Posterior cingulate gyrus (tissue), 11 donors: ENCODE results near the gene C11orf98.
A peak's percentile ranks its signal among the peaks of the same experiment; 100 is the strongest.
"Not testable (repeated sequence)": the region's sequence is repeated elsewhere in the genome, so short reads cannot be mapped to it uniquely, and the experiment has no call there.

ENCODE experiments used
- DNase-seq, 10 donors: peaks; one replicate each; pipeline versions ENCODE4 v3.0.0 to v3.0.0-alpha.2; 2020 to 2021; ENCODE audit warnings: mixed read lengths in 3 of 10
- intact Hi-C: fragments of 100-400 bp; cut with DNase I; formaldehyde crosslinking; loops from one replicate; pipeline ENCODE4 v1.15.1; 2023

The C11orf98 gene

DNA sequence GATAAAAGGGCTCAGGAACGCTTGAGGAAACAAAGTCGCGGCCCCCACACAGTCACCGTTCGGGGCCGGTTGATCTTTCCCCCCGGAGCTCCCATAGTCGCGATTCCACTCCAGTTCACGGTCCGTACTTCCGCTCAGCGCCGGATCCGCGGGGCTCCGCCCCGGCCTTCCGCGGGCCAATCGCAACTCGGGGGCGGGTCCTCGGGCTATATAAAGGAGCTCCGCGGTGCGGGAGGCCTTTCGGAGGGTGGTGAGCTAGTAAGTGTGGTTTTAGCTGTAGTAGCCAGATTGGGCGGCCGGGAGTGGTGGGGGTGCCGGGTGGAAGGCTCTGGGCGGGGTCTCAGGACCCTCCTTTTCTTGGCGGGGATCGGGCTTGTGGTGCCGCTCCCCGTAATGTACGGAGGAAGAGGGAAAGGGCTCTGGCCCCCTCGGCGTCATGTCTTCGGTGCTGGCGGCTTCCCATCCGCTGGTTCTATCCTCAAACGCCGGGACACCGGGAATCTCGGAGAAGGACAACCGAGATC lies at the start of gene C11orf98, which contains the start of gene CSKMT:
C11orf98 (minus strand) TSS at position 136 of the 524 bp plus-strand sequence; CDS start at position 95, 41 bp downstream.
CSKMT (plus strand) TSS at position 238 of the 524 bp plus-strand sequence. CDS start 568 bp downstream, outside the sequence.
- intact Hi-C loops, result no loop called here
- peak; percentile 95 to 100 (median 97) for DNase-seq

- DNase-seq, result no peak
- intact Hi-C loops, result no loop called here
Measured at GRCh38 chr11:62713343-62713742, 48.3 kb upstream of the C11orf98 start.

GRCh38 chr11:62712861-62713260 lies 47.9 kb upstream of the C11orf98 start:
- intact Hi-C loops, result no loop called here

GRCh38 chr11:62712276-62712812 lies 47.3 kb upstream of the C11orf98 start:
- intact Hi-C loops, result no loop called here
- DNase-seq, result peak in 1 of 10 donors; percentile 26

More at GRCh38 chr11:62712861-62713260, 47.9 kb upstream of the C11orf98 start:
- DNase-seq, result no peak

DNA sequence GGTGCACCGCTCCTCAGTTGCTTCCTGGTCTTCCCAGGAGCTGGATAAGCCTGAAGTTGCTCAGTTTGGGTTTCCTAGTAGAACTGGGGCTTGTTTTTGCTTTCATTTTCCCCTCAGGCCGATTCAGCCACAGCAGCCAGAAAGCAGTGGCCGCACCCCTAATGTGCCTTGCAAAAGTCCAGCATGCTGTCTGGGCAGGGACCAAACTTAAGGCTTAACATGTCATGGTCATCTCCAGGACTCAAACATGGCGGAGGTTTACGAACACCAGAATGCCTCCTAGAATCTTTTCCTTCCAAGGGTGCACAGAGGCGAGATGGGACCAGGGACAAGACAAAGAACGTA lies 45.0 kb upstream of the C11orf98 start:
- DNase-seq, result no peak
- intact Hi-C loops, result no loop called here

- peak; percentile 94 to 99 (median 96) for DNase-seq
- intact Hi-C loops, result loop anchor here (2.0 to 10.0 kb wide), 2 partner anchors 17 to 115 kb away; partner anchors contain the start of genes HNRNPUL2 and TUT1
Measured at GRCh38 chr11:62709247-62710000, 44.4 kb upstream of the C11orf98 start.

GRCh38 chr11:62708793-62709192 lies 43.8 kb upstream of the C11orf98 start:
- DNase-seq, result peak in 1 of 10 donors; percentile 64
- intact Hi-C loops, result loop anchor here (2.0 to 10.0 kb wide), 2 partner anchors 18 to 114 kb away; partner anchors contain the start of genes HNRNPUL2 and TUT1

GRCh38 chr11:62708392-62708791 lies 43.4 kb upstream of the C11orf98 start:
- peak in 1 of 10 donors; percentile 64 for DNase-seq
- intact Hi-C loops, result loop anchor here (2.0 to 10.0 kb wide), 2 partner anchors 18 to 114 kb away; partner anchors contain the start of genes HNRNPUL2 and TUT1

DNA sequence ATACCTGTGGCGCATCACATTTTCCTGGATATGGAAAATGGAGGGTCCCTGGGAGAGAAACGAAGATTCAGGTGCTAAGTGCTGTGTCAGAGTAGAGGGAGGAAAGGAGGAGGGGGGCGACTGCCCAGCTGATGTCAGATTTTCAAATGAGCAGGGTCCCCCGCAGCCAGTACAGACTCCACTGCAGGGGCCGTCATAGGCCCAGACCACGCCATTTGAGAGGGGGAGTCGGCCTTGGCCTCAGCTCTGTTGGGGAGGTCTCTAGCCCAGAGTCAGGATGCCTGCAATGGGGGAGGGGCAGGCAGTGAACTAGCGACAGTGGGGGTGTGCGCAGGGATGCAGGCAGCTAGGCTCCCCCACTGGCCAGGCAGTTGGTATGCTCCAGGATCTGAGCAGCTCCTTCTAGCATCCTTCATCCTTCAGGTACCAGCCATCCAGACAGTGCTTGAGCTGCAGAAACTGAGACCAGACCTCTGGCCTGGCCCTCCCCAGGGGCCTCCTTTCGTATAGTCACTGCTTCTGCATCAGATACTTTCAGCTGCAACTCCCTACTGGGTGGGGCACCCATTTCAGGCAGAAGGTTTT lies 42.4 kb upstream of the C11orf98 start, which contains the start of the genes BSCL2 and GNG3:
BSCL2 (minus strand) TSS at position 148 of the 585 bp plus-strand sequence. CDS start 229 bp downstream, outside the sequence.
GNG3 (plus strand) TSS at position 400 of the 585 bp plus-strand sequence. CDS start 620 bp downstream, outside the sequence.
- DNase-seq, result peak; percentile 62 to 99 (median 95)
- intact Hi-C loops, result loop anchor here (10.0 kb wide), 1 partner anchor 113 kb away; the partner anchor contains the start of gene TUT1

- intact Hi-C loops, result loop anchor here (10.0 kb wide), 1 partner anchor 112 kb away; the partner anchor contains the start of gene TUT1
- no peak for DNase-seq
Measured at GRCh38 chr11:62706850-62707247, 41.8 kb upstream of the C11orf98 start.

- intact Hi-C loops, result loop anchor here (10.0 kb wide), 1 partner anchor 111 kb away; the partner anchor contains the start of gene TUT1
- peak; percentile 91 to 99 (median 96) for DNase-seq
Measured at GRCh38 chr11:62705880-62706849, 41.2 kb upstream of the C11orf98 start.

- intact Hi-C loops, result loop anchor here (10.0 kb wide), 1 partner anchor 111 kb away; the partner anchor contains the start of gene TUT1
- DNase-seq, result peak in 1 of 10 donors; percentile 74
Measured at GRCh38 chr11:62705413-62705812, 40.4 kb upstream of the C11orf98 start.

GRCh38 chr11:62703921-62704320 lies 38.9 kb upstream of the C11orf98 start:
- intact Hi-C loops, result loop anchor here (10.0 kb wide), 1 partner anchor 109 kb away; the partner anchor contains the start of gene TUT1
- DNase-seq, result peak in 1 of 10 donors; percentile 12

DNA sequence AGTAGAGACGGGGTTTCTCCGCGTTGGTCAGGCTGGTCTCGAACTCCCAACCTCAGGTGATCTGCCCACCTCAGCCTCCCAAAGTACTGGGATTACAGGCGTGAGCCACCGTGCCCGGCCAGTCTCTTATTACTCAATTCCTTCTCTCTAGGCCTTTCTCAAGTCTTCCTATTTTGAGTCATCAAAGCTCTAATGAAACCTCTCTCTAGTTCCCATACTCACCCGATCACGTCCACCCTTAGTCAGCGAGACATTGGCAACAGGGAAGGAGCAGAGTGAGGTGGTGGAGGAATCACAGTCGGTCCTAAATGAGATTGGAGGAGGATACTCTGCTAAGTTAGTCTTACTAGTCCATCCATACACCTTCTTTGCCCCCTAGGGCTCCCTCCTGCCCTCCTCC lies 37.2 kb upstream of the C11orf98 start:
- intact Hi-C loops, result loop anchor here (10.0 kb wide), 1 partner anchor 107 kb away; the partner anchor contains the start of gene TUT1
- peak in 1 of 10 donors; percentile 19 for DNase-seq

DNA sequence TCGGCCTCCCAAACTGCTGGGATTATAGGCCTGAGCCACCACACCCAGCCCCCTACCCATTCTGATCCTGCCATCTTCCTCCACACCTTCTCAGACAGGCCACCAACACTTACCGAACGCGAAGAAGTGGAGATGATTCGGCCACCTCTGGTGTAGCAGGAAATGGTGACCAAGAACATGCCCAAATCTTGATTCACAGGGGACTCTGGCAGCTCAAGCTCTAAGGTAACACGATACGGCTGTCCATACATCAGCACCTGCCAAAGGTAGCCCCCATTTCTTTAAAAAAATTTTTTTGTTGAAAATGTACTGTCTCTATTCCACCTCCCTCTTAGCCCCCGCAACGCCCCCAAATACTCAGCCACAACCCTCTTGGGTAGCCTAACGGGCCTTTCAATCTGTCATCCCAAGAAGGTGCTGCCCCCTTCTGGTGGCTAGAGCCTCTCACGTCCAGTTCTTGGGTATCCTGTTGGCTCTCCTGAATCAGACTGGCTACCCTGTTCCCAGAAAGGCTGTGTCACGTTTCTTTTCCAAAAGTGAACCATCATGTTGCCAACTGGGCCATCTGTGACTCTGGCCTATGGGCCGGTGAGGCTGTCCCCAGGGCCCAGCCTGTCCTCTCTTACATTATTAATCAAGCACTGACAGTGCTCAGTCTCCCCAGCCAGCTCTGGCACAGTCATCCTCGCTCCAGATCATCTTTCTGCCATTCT lies 29.6 kb upstream of the C11orf98 start:
- peak in 7 of 10 donors; percentile 62 to 95 (median 75) for DNase-seq
- intact Hi-C loops, result loop anchor here (10.0 kb wide), 1 partner anchor 300 kb away; no protein-coding TSS in a partner anchor

GRCh38 chr11:62693624-62694023 lies 28.6 kb upstream of the C11orf98 start:
- intact Hi-C loops, result loop anchor here (10.0 kb wide), 1 partner anchor 299 kb away; no protein-coding TSS in a partner anchor
- not testable (repeated sequence) for DNase-seq

DNA sequence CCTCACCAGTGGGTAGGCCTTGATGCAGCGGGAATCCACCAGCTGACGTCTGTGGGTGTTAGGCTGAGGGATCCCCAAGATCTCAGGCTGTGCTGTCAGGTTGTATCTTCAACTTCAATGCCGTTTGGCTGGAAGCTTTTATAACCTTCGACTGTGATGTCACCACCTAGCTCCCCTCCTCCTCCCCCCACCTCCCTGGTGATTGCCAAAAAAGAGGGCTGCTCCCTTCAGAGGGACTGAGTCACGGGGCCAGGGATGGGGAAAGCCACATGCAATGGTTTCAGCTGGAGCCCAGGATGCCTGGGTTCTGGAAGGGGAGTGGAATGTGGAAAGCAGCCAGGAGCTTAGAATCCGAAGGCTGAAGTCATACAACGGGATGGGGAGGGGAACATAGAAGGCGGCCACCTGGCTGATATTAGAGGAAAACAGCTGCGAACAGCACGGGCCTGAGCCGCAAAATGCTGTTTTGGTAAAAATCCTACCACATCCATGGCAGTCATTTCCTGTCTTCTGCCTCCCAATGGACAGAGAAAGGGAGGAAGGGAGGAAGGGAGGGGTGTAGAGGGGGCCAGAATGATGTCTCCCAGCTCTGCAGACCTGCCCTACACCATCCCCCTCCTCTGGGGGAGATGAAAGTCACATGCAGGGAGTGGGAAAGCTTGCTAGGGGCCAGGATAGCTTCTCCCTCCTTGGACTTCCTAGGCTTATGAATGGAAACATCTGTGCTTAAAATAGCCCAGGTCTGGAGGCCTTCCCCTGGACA lies 24.6 kb upstream of the C11orf98 start, which contains the start of gene LRRN4CL:
LRRN4CL (minus strand) TSS at position 110 of the 763 bp plus-strand sequence. CDS start 1,022 bp downstream, outside the sequence.
- intact Hi-C loops, result loop anchor here (10.0 kb wide), 1 partner anchor 295 kb away; no protein-coding TSS in a partner anchor
- peak in 3 of 10 donors; percentile 36 to 76 (median 42) for DNase-seq
